Measurements from ENCODE around the gene TRAPPC2B. TPM values are rescaled to one million over a fixed set of nuclear protein-coding genes. Genes with fewer than 3 reads are reported as not detected.
A peak's percentile ranks its signal among the peaks of the same experiment; 100 is the strongest.

Gene TRAPPC2B
- total RNA-seq, 1 donor: 12.3 TPM

GRCh38 chr19:57348136-57348535, 15.2 kb upstream of the TRAPPC2B start:
- Histone ChIP-seq H4K20me1 (ENCODE audit: insufficient read depth, low read length) (peaks cover 5% of the 10 kb centered on the region), H3K4me2 (ENCODE audit: insufficient read depth, low read length) (no peak overlapping the region), H3K4me1 (ENCODE audit: insufficient read depth, low read length) (peaks cover 15% of the 10 kb centered on the region), H2AFZ (ENCODE audit: low read length) (no peak overlapping the region), H3K79me2 (ENCODE audit: insufficient read depth, low read length) (peaks cover 20% of the 10 kb centered on the region), H3K27me3 (ENCODE audit: insufficient read depth, low read length) (no peaks in the 10 kb centered on the region), H3K36me3 (ENCODE audit: insufficient read depth, low read length) (no peaks in the 10 kb centered on the region), H3K4me3 (ENCODE audit: insufficient read depth, low read length) (no peak overlapping the region), H3K9me3 (ENCODE audit: low read depth, low read length) (no peaks in the 10 kb centered on the region), H3K27ac (ENCODE audit: low read depth, low read length) (no peak overlapping the region)
- no peak for DNase-seq (ENCODE audit: insufficient read length, low spot score, missing footprints)
- TF ChIP-seq CTCF (IDR thresholded peaks at IDR 0.05; ENCODE audit: extremely low read depth, low read depth, low read length): no peak

- no peak for TF ChIP-seq CTCF (IDR thresholded peaks at IDR 0.05; ENCODE audit: extremely low read depth, low read depth, low read length)
- Histone ChIP-seq H4K20me1 (ENCODE audit: insufficient read depth, low read length) (peaks cover 5% of the 10 kb centered on the region), H2AFZ (ENCODE audit: low read length) (peak within 1 kb of the TSS; percentile 100), H3K4me3 (ENCODE audit: insufficient read depth, low read length) (peak within 1 kb of the TSS; percentile 96), H3K9me3 (ENCODE audit: low read depth, low read length) (peaks cover 7% of the 10 kb centered on the region), H3K79me2 (ENCODE audit: insufficient read depth, low read length) (peaks cover 46% of the 10 kb centered on the region), H3K27ac (ENCODE audit: low read depth, low read length) (peak within 1 kb of the TSS; percentile 81), H3K4me2 (ENCODE audit: insufficient read depth, low read length) (peak within 1 kb of the TSS; percentile 94), H3K4me1 (ENCODE audit: insufficient read depth, low read length) (peaks cover 15% of the 10 kb centered on the region), H3K27me3 (ENCODE audit: insufficient read depth, low read length) (no peaks in the 10 kb centered on the region), H3K36me3 (ENCODE audit: insufficient read depth, low read length) (peaks cover 26% of the 10 kb centered on the region)
- DNase-seq (ENCODE audit: insufficient read length, low spot score, missing footprints): peak; percentile 96
Observed at GRCh38 chr19:57350877-57351805, 12.2 kb upstream of the TRAPPC2B start, which contains the start of gene ZNF304. TSS of gene ZNF304 (plus strand) at chr19:57351271. CDS start at chr19:57351665, 394 bp downstream.

- peaks cover 15% of the 10 kb centered on the region for H3K4me1 ChIP-seq (ENCODE audit: insufficient read depth, low read length)
- peaks cover 47% of the 10 kb centered on the region for H3K79me2 ChIP-seq (ENCODE audit: insufficient read depth, low read length)
- peaks cover 5% of the 10 kb centered on the region for H4K20me1 ChIP-seq (ENCODE audit: insufficient read depth, low read length)
- no peak for DNase-seq (ENCODE audit: insufficient read length, low spot score, missing footprints)
- peak overlapping the region; percentile 100 for H2AFZ ChIP-seq (ENCODE audit: low read length)
- TF ChIP-seq CTCF (IDR thresholded peaks at IDR 0.05; ENCODE audit: extremely low read depth, low read depth, low read length): no peak
- peaks cover 15% of the 10 kb centered on the region for H3K9me3 ChIP-seq (ENCODE audit: low read depth, low read length)
- H3K27ac ChIP-seq (ENCODE audit: low read depth, low read length): peak overlapping the region; percentile 81
- H3K4me2 ChIP-seq (ENCODE audit: insufficient read depth, low read length): peak overlapping the region; percentile 94
- H3K27me3 ChIP-seq (ENCODE audit: insufficient read depth, low read length): no peaks in the 10 kb centered on the region
- H3K36me3 ChIP-seq (ENCODE audit: insufficient read depth, low read length): peaks cover 33% of the 10 kb centered on the region
- peak overlapping the region; percentile 96 for H3K4me3 ChIP-seq (ENCODE audit: insufficient read depth, low read length)
Observed at GRCh38 chr19:57351867-57352266, 11.5 kb upstream of the TRAPPC2B start.

- H3K27ac ChIP-seq (ENCODE audit: low read depth, low read length): no peak overlapping the region
- H4K20me1 ChIP-seq (ENCODE audit: insufficient read depth, low read length): peaks cover 5% of the 10 kb centered on the region
- no peak for DNase-seq (ENCODE audit: insufficient read length, low spot score, missing footprints)
- no peak overlapping the region for H2AFZ ChIP-seq (ENCODE audit: low read length)
- H3K4me2 ChIP-seq (ENCODE audit: insufficient read depth, low read length): no peak overlapping the region
- H3K9me3 ChIP-seq (ENCODE audit: low read depth, low read length): peaks cover 25% of the 10 kb centered on the region
- TF ChIP-seq CTCF (IDR thresholded peaks at IDR 0.05; ENCODE audit: extremely low read depth, low read depth, low read length): no peak
- H3K27me3 ChIP-seq (ENCODE audit: insufficient read depth, low read length): no peaks in the 10 kb centered on the region
- peaks cover 59% of the 10 kb centered on the region for H3K79me2 ChIP-seq (ENCODE audit: insufficient read depth, low read length)
- peaks cover 10% of the 10 kb centered on the region for H3K4me1 ChIP-seq (ENCODE audit: insufficient read depth, low read length)
- no peak overlapping the region for H3K4me3 ChIP-seq (ENCODE audit: insufficient read depth, low read length)
- H3K36me3 ChIP-seq (ENCODE audit: insufficient read depth, low read length): peaks cover 54% of the 10 kb centered on the region
Observed at GRCh38 chr19:57355916-57356315, 7.4 kb upstream of the TRAPPC2B start.

Data from osteoblast (primary cell).